HG02870 (cell line): Measurements from ENCODE around the gene TUBB2A.
A peak's percentile ranks its signal among the peaks of the same experiment; 100 is the strongest.
"Not testable (repeated sequence)": the region's sequence is repeated elsewhere in the genome, so short reads cannot be mapped to it uniquely, and the experiment has no call there.

Experiments
- ATAC-seq: cut with Tn5 transposase; IDR thresholded peaks from one replicate; pipeline ENCODE4 v1.9.1; 2021; ENCODE audit warnings: mild to moderate bottlenecking, moderate library complexity; ENCODE audit not compliant: unreplicated experiment

TUBB2A gene

DNA sequence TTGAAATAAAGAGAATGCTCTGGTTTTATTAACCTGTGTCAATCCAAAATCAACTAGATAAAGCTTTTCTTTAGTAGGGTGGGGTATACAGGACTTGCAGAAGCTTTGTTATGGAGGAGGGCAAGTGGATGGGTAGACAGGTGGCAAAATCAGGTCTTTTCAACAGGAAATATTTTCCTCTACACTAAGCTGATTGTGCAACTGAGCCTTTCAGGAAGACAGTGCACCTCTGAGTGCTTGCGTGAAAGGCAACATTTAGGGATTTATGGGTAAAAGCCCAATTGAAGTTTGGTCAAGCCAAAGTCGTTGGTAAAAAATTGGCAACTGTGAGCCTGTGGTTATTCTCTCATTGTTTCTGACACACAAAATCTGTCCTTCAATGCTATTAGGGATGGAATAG is 23.8 kb upstream of the TUBB2A start:
- no peak for ATAC-seq

DNA sequence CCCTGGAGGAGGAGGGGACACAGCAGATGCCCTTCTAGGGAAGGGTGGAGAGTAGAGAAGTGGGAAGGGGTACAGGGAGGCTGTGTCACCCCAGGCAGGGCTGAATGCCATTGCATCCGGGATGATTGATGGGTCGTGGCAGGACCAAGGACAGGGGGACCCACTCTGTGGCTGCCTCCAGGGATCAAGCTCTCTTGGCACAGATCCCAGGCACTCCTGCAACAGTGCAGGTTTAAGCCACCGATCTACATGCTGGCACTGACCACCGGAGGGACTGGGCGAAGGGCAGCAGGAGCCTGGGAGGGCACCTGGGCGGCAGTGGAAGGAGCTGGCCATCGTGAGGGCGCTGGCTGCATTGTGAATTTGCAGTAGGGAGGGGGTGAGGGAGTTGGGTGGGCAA is 22.6 kb upstream of the TUBB2A start:
- not testable (repeated sequence) for ATAC-seq

DNA sequence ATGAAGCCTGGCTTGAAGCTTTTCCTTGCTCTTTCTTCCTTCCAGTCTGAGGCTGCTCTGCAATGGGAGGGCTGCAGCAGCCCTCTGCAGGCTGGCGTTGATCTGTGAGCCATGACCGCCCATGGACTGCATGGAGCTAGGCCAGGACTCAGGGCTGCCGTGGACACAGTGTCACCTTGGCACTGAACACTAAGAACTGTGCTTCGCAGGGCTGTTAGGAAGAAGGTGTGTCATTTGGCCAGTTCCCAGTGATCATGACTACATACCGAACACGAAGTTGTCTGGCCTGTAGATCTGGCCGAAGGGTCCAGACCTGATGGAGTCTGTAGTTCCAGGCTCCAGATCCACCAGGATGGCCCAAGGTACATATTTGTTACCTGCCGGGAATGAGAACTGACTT is 21.3 kb upstream of the TUBB2A start:
- ATAC-seq: not testable (repeated sequence)

DNA sequence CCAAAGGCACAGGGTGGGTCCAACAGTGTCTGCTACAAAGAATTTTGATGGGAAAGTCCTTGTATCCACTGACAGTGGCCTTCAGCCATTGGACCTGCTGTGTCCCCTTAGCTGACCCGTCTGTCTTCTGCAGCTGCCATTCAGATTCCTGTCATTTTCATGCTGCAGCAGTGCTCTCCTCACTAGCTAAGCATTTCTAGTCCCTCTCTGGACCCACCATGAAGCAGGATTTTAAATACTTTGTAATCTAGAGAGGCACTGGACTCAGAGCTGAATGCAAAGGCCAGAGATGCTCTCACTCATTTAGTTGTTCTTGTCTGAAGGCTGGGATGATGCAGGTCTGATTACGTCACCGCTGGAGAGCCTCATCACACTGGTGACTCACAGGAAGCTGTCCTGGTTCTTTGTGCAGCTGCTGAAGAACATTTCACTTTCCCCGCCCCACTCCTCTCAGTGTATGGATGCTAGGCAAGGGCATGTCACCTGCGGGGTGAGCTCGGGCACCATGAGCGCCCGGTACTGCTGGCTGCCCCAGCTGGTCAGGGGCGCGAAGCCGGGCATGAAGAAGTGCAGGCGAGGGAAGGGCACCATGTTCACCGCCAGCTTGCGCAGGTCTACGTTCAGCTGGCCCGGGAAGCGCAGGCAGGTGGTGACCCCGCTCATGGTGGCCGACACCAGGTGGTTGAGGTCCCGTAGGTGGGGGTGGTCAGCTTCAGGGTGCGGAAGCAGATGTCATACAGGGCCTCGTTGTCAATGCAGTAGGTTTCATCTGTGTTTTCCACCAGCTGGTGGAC is 19.4 kb upstream of the TUBB2A start:
- ATAC-seq: no peak

DNA sequence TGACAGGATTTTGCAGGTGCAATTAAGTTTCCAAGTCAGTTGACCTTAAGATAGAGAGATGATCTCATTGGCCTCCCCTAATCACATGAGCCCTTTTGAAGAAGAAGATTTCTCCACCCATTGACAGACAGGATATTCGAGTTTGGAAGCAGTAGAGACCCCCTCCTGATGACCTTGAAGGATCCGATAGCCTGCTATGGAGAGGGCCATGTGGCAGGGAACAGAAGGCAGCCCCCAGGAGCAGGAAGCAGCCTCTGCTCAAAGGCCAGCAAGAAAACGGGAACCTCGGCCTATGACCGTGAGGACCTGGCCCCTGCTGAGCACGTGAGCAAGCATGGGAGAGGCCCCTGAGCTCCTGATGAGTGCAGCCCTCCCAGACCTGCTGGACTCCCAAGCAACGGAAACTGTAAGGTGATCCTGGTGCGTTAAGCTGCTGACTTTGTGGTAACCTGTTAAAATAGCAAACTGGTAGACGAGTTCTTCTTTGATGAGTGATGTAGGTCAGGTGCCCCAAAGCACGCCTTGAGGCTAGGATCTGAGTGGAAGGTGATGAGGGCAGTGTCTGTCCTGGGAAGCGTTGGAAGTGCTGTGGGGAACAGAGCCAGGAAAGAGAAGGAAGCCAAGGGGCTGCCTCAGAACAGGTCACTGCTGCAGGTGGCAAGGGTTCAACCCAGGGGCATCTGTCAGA is 18.5 kb upstream of the TUBB2A start:
- no peak for ATAC-seq

DNA sequence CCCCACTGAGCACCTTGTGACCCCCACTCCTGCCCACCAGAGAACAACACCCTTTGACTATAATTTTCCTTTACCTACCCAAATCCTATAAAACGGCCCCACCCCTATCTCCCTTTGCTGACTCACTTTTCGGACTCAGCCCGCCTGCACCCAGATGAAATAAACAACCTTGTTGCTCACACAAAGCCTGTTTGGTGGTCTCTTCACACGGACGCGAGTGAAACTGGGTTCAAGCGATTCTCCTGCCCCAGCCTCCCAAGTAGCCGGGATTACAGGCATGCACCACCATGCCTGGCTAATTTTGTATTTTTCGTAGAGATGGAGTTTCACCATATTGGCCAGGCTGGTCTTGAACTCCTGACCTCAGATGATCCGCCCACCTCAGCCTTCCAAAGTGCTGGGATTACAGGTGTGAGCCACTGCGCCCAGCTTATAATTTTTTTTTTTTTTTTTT is 16.3 kb upstream of the TUBB2A start:
- not testable (repeated sequence) for ATAC-seq

DNA sequence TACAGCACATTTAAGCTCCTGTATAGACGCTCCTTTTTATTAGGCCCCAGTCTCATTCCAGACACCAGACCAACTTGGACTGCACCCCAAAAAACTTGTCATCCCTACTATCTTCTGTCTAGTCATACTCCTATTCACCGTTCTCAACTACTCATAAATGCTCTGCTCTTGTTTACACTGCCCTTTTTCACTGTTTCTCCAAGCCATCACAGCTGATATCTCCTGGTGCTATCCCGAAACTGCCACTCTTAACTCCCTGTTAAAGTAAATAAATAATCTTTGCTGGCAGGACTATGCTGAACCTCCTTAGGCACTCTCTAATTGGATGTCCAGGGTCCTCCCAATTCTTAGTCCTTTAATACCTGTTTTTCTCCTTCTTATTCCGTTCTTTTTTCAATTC is 15.4 kb upstream of the TUBB2A start:
- not testable (repeated sequence) for ATAC-seq

DNA sequence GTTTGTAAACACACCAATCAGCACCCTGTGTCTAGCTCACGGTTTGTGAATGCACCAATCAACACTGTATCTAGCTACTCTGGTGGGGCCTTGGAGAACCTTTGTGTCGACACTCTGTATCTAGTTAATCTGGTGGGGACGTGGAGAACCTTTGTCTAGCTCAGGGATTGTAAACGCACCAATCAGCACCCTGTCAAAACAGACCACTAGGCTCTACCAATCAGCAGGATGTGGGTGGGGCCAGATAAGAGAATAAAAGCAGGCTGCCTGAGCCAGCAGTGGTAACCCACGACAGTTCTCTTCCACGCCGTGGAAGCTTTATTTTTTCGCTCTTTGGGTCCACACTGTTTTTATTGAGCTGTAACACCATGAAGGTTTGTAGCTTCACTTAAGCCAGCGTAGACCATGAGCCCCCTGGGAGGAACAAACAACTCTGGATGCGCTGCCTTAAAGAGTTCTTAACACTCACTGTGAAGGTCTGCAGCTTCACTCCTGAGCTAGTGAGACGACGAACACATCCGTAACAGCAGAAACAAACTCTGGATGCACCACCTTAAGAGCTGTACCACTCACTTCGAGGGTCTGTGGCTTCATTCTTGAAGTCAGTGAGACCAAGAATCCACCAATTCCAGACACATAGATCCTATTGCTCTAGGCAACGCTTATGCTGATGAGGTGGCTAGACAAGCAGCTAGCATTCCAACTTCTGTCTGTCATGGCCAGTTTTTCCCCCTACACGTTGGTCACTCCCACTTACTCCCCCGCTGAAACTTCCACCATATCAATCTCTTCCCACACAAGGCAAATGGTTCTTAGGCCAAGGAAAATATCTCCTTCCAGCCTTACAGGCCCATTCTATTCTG is 14.2 kb upstream of the TUBB2A start:
- not testable (repeated sequence) for ATAC-seq

DNA sequence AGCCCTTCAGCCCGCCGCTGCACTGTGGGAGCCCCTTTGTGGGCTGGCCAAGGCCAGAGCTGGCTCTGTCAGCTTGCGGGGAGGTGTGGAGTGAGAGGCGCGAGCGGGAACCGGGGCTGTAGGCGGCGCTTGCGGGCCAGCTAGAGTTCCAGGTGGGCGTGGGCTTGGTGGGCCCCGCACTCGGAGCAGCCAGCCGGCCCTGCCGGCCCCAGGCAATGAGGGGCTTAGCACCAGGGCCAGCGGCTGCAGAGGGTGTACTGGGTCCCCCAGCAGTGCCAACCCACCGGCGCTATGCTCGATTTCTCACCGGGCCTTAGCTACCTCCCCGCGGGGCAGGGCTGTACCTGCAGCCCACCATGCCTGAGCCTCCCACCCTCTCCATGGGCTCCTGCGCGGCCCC is 13.3 kb upstream of the TUBB2A start:
- not testable (repeated sequence) for ATAC-seq

DNA sequence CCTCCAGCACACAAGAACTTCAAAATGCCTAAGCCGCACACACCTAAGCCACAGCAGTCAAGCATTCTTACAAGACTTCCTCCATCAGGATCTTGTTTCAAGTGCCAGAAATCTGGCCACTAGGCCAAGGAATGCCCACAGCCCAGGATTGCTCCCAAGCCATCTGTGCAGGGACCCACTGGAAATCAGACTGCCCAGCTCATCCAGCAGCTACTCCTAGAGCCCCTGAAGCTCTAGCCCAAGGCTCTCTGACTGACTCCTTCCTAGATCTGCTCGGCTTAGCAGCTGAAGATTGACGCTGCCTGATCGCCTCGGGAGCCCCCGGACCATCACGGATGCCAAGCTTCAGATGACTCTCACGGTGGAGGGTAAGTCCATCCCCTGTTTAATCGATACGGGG is 10.7 kb upstream of the TUBB2A start:
- ATAC-seq: not testable (repeated sequence)

DNA sequence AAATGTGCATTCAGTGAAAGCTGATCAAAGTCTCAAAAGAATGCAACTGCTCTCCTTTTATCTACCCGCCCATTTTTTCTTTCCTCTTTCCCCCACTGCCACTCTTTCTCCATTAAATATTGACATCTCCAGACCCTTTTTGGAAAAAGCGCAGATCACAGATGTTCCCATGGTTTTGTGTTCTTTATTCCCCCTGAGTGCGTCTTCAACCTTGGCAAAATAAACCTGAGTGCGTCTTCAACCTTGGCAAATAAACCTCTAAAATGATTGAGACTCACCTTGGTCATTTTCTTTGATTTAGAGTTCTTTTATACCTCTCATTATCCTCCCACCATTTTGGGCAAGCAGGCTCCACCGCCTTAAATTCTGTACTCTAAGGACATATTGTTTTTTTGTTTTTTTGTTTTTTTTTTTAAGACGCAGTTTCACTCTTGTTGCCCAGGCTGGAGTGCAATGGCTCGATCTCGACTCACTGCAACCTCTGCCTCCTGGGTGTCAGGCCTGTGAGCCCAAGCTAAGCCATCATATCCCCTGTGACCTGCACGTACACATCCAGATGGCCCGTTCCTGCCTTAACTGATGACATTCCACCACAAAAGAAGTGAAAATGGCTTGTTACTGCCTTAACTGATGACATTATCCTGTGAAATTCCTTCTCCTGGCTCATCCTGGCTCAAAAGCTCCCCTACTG is 9.3 kb upstream of the TUBB2A start:
- not testable (repeated sequence) for ATAC-seq

DNA sequence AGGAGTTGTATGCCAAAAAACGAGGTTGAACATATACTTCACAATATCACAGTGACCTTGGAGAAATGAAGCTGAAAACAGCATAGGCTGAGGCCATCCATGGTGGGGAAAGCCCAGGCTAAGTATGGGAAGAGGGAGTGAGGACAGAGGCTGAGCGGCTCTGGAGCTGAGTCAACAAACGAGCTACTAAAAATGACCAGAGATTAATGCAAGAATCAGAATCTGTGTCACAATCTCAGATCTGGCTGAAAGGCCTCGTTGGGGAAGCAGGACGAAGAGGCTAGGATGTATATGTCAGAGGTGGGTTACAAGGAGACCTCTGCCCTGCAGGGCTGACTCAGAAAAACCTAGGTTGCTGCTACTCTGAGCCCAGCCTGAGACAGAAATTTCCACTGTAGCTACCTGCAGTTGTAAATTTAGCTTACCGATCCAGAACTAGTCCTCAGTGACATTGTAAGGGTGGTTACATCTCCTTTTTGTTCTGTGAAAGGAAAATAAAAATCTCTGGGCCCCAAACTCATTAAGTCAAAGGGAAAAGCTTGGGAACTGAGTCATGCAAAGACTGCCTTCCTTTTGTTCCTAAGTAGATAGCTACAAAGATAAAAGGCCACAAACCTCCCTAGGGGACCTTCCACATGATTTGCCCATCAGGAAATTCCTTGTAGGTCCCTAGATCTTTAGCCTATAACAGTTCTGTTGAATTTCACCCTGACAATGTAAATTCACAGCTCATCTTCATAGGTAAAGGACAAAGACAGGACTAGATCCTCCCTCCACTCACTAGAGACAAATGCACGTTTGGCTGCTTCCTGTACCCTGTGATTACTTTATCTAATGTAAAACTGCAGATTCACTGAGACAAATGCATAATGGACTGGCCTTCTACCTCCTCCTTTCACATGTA is 8.5 kb upstream of the TUBB2A start:
- ATAC-seq: no peak

DNA sequence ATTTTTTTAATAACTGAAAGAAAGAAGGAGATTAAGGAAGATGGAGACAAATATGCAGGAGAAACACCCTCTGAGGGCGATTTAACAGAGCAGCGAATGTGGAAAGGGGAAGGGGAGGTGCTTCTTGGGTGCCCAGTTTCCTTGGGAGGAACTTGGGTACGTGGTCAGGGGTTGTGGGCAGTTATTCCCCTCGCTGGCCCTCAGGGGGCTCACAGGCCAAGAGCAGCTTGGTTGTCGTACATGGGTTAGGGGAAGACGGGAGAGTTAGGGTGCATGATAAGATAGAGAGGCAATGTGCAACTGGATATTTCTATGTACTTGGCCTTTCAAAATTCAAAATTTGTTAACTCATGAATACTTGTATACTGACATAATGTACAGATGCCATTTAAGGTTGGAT is 7.0 kb upstream of the TUBB2A start:
- ATAC-seq: no peak

DNA sequence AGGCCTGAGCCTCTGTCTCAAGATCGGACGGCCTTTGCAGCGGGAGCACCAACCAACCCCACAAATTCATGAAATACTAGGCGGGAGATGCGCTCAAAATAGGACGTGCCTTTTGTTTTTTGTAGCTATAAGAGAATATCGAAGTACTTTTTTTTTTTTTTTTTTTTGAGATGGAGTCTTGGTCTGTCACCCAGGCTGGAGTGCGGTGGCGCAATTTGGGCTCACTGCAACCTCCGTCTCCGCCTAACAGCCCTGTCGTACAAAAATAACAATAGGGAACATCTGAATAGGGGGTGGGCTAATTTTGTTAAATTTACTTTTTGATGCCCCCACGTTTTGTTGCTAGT is 5.9 kb upstream of the TUBB2A start:
- no peak for ATAC-seq

DNA sequence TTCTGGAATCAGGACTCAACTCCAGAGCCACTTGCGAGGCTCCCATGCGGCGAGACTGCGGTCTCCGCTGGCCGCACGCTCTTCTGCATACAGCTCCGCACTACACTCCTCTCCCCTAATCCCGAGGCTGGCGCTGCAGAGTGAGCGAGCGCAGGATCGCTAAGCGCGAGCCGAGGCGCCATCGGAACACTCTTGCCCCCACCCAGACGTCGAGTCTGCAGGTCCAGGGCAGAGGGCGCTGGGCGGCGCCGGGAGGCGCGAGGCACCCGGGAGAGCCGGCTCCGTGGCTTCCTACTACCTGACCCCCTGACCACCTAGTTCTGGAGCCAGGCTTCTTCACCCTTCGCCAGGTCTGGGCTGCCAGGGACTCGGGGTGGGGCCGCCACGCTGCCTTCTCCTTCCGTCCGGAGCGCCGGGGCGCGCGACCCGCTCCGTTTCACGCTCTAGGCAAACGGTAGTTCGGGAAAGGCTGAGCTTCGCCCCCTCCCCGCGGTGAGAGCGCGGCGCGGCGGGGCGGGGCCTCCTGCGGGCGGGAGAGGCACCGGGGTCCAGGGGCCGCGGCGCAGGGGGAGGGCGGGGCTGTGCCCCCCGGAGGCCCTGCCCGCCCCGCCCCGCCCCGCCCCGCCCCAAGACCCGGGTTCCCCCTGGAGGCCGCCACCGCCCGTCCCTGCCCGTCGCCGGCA is 5.4 kb upstream of the TUBB2A start:
- ATAC-seq: peak; percentile 48

DNA sequence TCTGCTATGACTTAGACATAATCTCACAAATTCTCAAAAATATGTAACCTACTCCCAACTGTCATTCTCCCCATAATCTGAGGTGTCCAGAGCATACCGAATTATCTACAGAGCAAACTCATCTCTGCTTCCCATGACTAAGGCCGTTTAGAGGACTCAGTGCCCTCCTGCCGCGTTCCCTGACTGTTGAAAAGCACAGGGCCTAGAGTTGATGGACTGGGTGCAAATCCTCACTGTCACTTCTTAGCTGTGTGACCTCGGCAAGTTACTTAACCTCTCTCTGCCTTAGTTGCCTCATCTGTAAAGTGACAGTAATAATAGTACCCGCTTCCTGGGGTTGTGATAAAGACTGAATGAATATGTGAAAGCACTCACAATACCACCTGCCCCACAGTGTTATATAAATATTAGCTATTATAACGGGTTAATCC is 4.7 kb upstream of the TUBB2A start:
- no peak for ATAC-seq

DNA sequence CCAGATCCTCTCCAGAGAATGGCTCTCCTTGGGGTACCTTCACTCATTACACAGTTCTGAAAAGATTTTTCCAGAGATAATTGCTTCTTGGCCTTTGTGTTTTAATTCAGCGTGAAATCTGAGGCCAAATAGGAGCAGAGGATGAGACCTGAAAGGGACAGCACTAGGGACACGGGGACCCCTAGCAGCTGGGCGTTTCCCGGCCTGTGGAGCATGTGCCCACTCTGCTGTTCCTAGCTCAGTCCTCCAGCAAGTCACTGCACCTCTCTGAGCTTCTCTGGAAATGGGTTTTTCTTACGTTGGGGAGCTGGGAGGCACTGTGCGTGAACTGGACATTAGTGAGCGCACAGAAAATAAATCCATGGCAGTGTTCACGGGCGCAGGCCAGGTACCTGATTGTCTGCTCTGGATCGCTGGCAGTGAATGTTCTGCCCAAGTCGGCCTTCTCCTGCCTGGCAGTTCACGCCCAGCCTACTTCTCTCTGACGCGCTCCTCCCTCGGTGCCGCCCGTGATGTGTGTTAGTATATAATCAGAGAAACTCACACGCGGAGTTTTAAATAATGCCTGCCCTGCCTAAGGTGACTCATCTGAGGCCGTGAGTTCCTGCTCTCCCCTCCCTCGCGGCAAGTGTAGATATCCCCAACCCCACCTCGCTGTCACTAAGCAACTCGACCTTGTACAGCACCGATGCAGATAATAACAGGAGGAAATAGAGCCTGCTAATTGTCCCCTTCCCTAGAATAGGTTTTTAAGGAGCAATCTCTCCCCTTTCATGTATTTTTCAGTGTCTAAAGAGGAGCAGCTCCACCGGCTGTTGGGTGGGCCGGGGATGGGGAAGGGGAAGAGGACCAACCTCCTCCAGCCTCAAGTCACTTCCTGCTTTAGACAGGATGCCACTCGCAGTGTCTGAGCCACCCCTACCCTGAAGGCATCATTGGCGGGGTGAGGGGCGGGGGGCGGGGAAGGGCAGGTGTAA is 2.7 kb upstream of the TUBB2A start:
- ATAC-seq: no peak
